ENCODE data around the gene DLK1.

Gene DLK1

GRCh38 chr14:100714258-100714892, 12.3 kb upstream of the DLK1 start:
- peak; percentile 50 for DNase-seq (ENCODE audit: low spot score)

DNA sequence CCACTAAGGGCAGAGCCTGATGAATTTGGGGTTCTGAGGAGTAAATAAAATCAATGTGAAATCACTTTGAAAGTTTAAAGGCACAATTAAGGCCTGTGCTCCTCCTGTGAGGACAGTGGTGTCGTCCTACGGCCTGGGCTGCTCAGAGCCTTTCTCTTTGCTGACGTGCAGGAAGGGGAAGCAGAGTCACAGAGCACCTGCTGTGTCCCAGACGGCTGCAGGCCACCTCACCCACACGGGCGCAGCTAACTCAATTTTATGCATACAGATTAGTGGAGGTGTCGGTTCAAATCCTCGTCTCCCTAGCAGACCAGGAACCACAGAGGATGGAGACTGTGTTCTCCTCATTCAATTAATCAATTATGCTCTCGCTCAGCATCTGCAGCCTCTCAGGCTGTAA, 11.4 kb upstream of the DLK1 start:
- no peak for DNase-seq (ENCODE audit: low spot score)

DNA sequence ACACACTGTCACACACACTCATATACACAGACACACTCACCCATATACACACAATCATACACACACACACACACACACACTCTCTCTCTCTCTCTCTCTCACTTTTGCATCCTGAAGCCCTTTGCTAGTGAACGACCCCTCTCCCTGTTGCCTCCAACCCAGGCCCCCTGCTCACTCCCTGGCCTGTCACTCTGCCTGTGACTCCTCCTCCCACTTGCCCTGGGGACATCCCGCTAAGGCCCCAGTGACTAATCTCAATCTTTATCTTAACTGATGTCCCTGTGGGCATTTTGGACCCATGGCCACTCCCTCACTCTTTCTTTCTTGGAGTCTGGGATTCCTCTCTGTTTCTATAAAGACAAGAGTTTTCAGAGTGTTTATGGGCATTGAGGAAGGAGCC, 10.9 kb upstream of the DLK1 start:
- DNase-seq (ENCODE audit: low spot score) = no peak

GRCh38 chr14:100717386-100717785, 9.3 kb upstream of the DLK1 start:
- no peak for DNase-seq (ENCODE audit: low spot score)

GRCh38 chr14:100719976-100720520, 6.6 kb upstream of the DLK1 start:
- DNase-seq (ENCODE audit: low spot score) = no peak

DNA sequence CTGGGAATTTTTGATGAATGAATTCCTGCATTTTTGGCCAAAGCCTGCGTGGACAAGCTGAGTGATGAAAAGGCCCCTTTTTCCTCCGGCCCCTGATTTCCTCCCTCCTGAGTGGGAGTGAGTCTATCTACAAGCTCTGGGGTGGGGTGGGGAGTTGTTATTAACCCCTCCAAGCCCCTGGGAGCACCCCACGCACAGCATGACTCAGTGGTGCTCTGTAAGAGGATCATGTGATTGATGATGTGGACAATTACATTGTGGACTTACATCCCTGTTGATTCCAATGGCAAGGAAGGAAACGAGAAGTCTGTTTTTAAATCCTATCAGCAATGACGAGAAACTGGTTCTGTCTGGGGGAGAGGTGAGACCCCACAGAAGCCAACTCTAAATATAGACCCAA, 5.1 kb upstream of the DLK1 start:
- DNase-seq (ENCODE audit: low spot score) = no peak

DNA sequence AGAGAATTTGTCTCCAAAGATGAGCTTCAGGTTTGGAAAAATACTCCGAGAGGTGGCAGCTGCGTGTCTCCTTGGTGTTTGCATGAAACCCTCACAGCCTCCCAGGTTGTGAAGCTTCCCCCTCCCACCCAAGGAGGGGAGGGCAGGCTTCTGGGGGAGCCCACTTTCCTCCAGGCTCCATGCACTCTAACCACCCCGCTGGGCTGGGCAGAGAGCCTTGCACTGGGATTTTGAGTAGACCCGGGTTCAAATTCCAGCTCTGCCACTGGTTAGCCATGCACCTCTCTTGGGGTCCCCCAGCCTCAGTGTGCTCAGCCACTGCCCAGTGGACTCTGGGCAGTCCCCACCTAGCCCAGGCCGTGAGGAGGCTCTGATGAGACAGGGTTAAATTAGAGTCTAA, 4.3 kb upstream of the DLK1 start:
- DNase-seq (ENCODE audit: low spot score) = no peak

GRCh38 chr14:100723135-100723829, 3.4 kb upstream of the DLK1 start:
- no peak for DNase-seq (ENCODE audit: low spot score)

DNA sequence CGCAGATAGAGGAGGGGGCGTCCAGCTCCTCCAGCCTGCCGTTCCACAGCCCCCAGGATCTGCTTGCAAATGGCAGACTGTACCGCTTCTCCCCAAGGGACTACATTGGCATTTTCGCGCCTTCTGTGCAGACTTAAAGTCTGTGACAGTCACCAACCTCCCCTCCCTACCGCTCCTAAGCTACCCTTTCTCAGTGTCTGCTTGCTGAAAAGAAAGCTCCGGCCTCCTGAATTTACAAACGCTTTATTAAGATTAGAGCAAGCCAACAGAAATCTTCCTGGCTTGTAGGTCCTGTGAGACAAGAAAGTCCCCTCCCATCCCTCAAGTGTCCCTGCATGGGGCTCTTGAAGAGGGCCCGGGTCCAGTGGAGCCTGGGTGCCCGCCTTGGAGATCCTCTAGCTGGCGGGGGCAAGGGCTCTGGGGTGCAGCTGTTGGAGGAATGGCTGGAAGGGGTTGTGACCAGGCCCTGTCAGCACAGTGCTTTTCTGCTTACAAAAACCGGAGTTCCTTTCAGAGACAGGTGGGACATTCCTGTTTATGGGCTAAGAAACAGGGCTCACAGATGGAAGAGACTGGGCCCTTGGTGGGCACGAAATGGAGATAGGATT, 2.8 kb upstream of the DLK1 start:
- no peak for DNase-seq (ENCODE audit: low spot score)

DNA sequence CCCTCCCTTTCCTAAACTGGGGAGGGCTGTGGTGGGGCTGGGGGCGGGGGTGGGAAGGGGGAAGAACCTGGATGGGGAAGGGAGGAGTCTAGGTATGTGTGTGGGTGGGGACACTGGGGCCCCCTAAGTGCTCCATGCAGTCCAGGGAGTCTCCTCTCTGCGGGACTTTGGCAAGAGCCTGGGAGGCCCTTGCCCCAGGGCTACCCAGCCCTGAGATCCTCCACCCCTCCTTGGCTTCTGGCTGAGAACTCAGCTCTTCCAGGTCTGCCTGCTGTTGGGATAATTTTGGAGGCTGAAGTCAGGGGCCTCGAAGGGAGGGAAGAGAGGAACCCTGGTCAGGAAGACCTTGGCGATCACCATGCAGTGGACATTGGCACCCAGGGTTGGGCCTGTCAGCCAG, 2.2 kb upstream of the DLK1 start:
- no peak for DNase-seq (ENCODE audit: low spot score)

GRCh38 chr14:100725587-100726387, 905 bp upstream of the DLK1 start:
- DNase-seq (ENCODE audit: low spot score) = no peak

GRCh38 chr14:100727086-100727872, 587 bp downstream of the DLK1 start:
- no peak for DNase-seq (ENCODE audit: low spot score)

GRCh38 chr14:100727873-100728240, 1.2 kb downstream of the DLK1 start:
- DNase-seq (ENCODE audit: low spot score) = no peak

DNA sequence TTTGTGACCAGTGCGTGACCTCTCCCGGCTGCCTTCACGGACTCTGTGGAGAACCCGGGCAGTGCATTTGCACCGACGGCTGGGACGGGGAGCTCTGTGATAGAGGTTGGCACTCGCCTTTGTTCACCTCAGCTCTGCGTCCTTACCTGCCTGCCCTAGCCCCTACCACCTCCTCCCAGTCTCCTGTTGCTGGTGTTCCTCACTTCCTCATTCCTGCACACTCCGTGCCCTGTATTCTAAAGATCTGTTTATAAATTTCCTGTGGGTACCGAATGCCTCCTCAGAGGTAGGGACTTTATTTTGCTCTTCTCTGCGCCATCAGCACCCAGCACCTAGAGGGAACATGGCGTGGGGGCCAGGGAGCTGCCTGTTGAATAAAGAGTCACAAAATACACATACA, 2.3 kb downstream of the DLK1 start:
- DNase-seq (ENCODE audit: low spot score) = no peak

GRCh38 chr14:100729982-100730381, 3.3 kb downstream of the DLK1 start:
- no peak for DNase-seq (ENCODE audit: low spot score)

- DNase-seq (ENCODE audit: low spot score) = no peak
These were observed 3.9 kb downstream of the DLK1 start for GRCh38 chr14:100730581-100730980.

- no peak for DNase-seq (ENCODE audit: low spot score)
These were observed 4.4 kb downstream of the DLK1 start for GRCh38 chr14:100731011-100731670.

DNA sequence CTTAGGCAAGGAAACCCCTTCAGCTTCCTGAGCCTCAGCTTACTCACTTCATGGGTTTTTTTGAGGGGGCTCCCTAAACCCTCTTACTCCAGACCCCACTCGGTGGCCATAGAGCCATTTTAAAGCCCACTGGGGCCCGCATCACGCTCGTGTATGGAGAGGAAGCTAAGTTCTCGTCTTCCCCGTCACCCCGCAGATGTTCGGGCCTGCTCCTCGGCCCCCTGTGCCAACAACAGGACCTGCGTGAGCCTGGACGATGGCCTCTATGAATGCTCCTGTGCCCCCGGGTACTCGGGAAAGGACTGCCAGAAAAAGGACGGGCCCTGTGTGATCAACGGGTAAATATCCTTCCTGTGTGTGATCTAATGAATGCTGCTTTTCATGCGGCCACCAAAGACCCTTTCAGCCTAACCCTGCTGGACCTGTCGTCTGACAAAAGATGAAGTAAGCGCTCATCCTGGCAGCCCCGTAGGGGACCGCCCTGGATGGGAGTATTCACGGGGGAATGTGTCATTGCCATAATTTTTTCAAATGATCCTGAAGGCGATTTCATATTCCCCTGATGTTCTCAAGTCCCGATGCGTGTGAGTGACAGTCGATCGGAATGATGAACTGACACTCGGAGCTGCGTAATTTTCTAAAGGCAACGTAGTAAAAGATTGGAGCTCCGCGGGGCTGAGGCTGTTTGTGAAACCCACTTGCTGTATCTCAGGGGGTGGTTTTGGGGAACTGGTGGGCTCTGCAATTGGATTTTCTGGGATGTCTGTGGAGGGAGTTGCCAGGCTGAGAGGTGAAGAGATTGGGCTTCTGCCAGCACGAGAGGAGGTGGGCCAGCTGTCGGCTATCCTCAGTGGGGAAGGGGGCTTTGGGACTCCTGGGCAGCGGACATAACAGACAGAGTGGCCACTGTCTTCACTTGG, 5.4 kb downstream of the DLK1 start:
- no peak for DNase-seq (ENCODE audit: low spot score)

GRCh38 chr14:100732766-100733100, 6.0 kb downstream of the DLK1 start:
- DNase-seq (ENCODE audit: low spot score) = no peak

GRCh38 chr14:100733152-100733850, 6.6 kb downstream of the DLK1 start:
- no peak for DNase-seq (ENCODE audit: low spot score)
